ENCODE results near the gene PLEKHG4B.
A peak's percentile ranks its signal among the peaks of the same experiment; 100 is the strongest.

The PLEKHG4B gene

DNA sequence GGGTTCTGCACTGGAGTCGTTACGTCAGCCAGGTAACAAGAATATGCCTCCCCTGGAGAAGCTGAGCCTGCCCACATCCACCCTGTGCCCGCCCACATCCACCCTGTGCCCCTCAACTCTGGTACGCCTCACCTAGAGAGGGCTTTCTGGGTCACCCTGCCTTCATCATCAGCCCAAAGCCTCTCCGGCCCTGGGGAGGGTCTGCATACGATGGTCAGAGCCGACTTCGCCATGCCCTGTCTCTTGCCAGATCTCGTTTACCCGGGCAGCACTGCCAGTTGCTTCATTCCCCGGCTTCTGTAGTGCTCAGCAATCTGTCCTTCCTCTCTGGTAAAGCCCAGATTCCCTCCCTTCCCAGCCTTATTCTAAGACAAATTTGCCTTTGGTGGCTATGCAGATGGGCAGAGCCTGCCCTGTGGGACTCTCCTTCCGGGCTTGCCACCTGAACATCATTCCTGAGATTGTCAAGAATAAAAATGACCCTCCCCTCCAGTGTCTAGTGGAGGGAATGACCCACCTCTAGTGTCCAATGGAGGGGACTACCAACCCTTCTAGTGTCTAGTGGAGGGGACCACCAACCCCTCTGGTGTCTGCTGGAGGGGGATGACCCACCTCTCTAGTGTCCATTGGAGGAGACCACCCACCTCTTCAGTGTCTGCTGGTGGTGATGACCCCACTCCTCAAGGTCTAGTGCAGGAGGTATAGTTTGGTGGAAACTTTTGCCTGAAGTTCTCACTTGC, 3.4 kb downstream of the PLEKHG4B start:
- H3K4ac ChIP-seq (ENCODE audit: low read length): no peak overlapping the region
- H4K8ac ChIP-seq (ENCODE audit: low read depth, low read length): no peak overlapping the region
- no peak overlapping the region for H2BK120ac ChIP-seq (ENCODE audit: low read depth, low read length)
- H3K36me3 ChIP-seq (replicated peaks in 1 of 2; ENCODE audit: control insufficient read depth in 2 of 2, insufficient read depth in 2 of 2, low read length in 2 of 2): peaks cover 18 to 31% of the 10 kb centered on the region in 2 donors
- no peak overlapping the region for H3K27ac ChIP-seq (replicated peaks; ENCODE audit: low read length)
- no peak for DNase-seq (ENCODE audit: low spot score)
- H3K79me1 ChIP-seq (ENCODE audit: low read depth, low read length): peaks cover 13% of the 10 kb centered on the region
- H2BK12ac ChIP-seq (ENCODE audit: low read length): no peak overlapping the region
- no peak overlapping the region for H2BK15ac ChIP-seq (ENCODE audit: low read length)
- H3K9me3 ChIP-seq (replicated peaks in 1 of 2; ENCODE audit: control insufficient read depth in 2 of 2, insufficient read depth in 1 of 2, low read depth in 1 of 2, low read length in 2 of 2): peaks cover 7 to 17% of the 10 kb centered on the region in 2 donors
- H4K91ac ChIP-seq (ENCODE audit: low read depth, low read length, poor library complexity): no peak overlapping the region
- H3K18ac ChIP-seq (ENCODE audit: low read length): no peak overlapping the region
- no peak overlapping the region for H3K14ac ChIP-seq (ENCODE audit: low read length)
- peaks cover 14 to 21% of the 10 kb centered on the region in 2 donors for H3K4me1 ChIP-seq (ENCODE audit: control insufficient read depth in 2 of 2, insufficient read depth in 1 of 2, low read depth in 1 of 2, low read length in 2 of 2)
- H3K23ac ChIP-seq (ENCODE audit: low read depth, low read length, poor library complexity): no peak overlapping the region
- H2AK5ac ChIP-seq (ENCODE audit: low read depth, low read length): no peak overlapping the region
- WGBS, 2 donors (ENCODE audit: extremely low coverage in 2 of 2, insufficient read length in 2 of 2, insufficient replicate concordance in 1 of 2): no CpG with 5 or more reads among the region's 12 CpGs
- H3K4me3 ChIP-seq (ENCODE audit: low read length in 2 of 2): no peak overlapping the region
- no peak overlapping the region for H3K4me2 ChIP-seq (ENCODE audit: insufficient read depth, low read length, poor library complexity, severe bottlenecking)
- no peak overlapping the region for H3K9ac ChIP-seq (ENCODE audit: low read depth, low read length, poor library complexity)
- no peaks in the 10 kb centered on the region for H3K27me3 ChIP-seq (ENCODE audit: control insufficient read depth in 3 of 3, insufficient read depth in 3 of 3, low read depth in 1 of 3, low read length in 3 of 3)
- no peak overlapping the region for H2AFZ ChIP-seq (ENCODE audit: low read length)
- no peak overlapping the region for H2BK5ac ChIP-seq (ENCODE audit: low read length)

DNA sequence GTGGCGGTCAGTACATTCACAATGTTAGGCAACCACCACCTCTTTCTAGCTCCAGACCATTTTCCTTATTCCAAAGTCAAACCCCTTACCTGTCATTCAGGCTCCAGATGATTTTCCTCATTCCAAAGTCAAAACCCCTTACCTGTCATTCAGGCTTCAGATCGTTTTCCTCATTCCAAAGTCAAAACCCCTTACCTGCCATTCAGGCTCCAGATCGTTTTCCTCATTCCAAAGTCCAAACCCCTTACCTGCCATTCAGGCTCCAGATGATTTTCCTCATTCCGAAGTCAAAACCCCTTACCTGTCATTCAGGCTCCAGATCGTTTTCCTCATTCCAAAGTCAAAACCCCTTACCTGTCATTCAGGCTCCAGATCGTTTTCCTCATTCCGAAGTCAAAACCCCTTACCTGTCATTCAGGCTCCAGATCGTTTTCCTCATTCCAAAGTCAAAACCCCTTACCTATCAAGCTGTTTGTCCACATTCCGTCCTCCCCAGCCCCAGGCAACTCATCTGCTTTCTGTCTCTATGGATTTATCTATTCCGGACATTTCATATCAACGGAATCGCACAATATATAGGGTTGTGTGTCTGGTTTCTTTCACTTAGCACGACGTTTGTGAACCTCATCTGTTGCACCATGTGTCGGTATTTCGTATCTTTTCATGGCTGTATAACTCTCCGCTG, 5.2 kb downstream of the PLEKHG4B start:
- no peak overlapping the region for H2BK12ac ChIP-seq (ENCODE audit: low read length)
- peaks cover 18 to 31% of the 10 kb centered on the region in 2 donors for H3K36me3 ChIP-seq (replicated peaks in 1 of 2; ENCODE audit: control insufficient read depth in 2 of 2, insufficient read depth in 2 of 2, low read length in 2 of 2)
- no peak overlapping the region for H4K91ac ChIP-seq (ENCODE audit: low read depth, low read length, poor library complexity)
- no peak overlapping the region for H3K4ac ChIP-seq (ENCODE audit: low read length)
- no peak overlapping the region for H2BK15ac ChIP-seq (ENCODE audit: low read length)
- no CpG with 5 or more reads among the region's 17 CpGs for WGBS, 2 donors (ENCODE audit: extremely low coverage in 2 of 2, insufficient read length in 2 of 2, insufficient replicate concordance in 1 of 2)
- H3K14ac ChIP-seq (ENCODE audit: low read length): no peak overlapping the region
- H3K18ac ChIP-seq (ENCODE audit: low read length): no peak overlapping the region
- peaks cover 7 to 17% of the 10 kb centered on the region in 2 donors for H3K9me3 ChIP-seq (replicated peaks in 1 of 2; ENCODE audit: control insufficient read depth in 2 of 2, insufficient read depth in 1 of 2, low read depth in 1 of 2, low read length in 2 of 2)
- no peak overlapping the region for H2AFZ ChIP-seq (ENCODE audit: low read length)
- no peak overlapping the region for H3K27ac ChIP-seq (replicated peaks; ENCODE audit: low read length)
- H4K8ac ChIP-seq (ENCODE audit: low read depth, low read length): no peak overlapping the region
- H3K4me2 ChIP-seq (ENCODE audit: insufficient read depth, low read length, poor library complexity, severe bottlenecking): no peak overlapping the region
- H3K4me1 ChIP-seq (ENCODE audit: control insufficient read depth in 2 of 2, insufficient read depth in 1 of 2, low read depth in 1 of 2, low read length in 2 of 2): peaks cover 11 to 14% of the 10 kb centered on the region in 2 donors
- H3K4me3 ChIP-seq (ENCODE audit: low read length in 2 of 2): no peak overlapping the region
- peaks cover 13% of the 10 kb centered on the region for H3K79me1 ChIP-seq (ENCODE audit: low read depth, low read length)
- no peak overlapping the region for H2BK120ac ChIP-seq (ENCODE audit: low read depth, low read length)
- H3K27me3 ChIP-seq (ENCODE audit: control insufficient read depth in 3 of 3, insufficient read depth in 3 of 3, low read depth in 1 of 3, low read length in 3 of 3): no peaks in the 10 kb centered on the region
- DNase-seq (ENCODE audit: low spot score): no peak
- no peak overlapping the region for H3K9ac ChIP-seq (ENCODE audit: low read depth, low read length, poor library complexity)
- no peak overlapping the region for H2AK5ac ChIP-seq (ENCODE audit: low read depth, low read length)
- H2BK5ac ChIP-seq (ENCODE audit: low read length): no peak overlapping the region
- no peak overlapping the region for H3K23ac ChIP-seq (ENCODE audit: low read depth, low read length, poor library complexity)

DNA sequence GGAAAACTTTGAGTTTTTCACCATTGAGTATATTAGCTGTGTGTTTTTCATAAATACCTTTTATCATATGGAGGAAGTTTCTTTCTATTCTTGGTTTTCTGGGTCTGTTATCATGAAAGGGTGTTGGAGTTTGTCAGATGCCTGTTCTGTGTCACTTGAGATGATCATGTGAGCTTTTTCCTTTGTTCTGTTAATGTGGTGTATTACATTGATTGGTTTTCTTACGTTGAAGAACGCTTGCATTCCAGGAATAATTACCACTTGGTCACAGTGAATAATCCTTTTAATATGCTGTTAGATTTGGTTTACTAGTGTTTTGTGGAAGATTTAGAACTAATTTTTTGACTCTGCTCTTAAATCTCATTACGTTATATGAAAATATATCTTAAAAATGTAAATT, 7.8 kb downstream of the PLEKHG4B start:
- DNase-seq (ENCODE audit: low spot score): no peak
- Histone ChIP-seq H3K9me3 (replicated peaks in 1 of 2; ENCODE audit: control insufficient read depth in 2 of 2, insufficient read depth in 1 of 2, low read depth in 1 of 2, low read length in 2 of 2) (peaks cover 7 to 16% of the 10 kb centered on the region in 2 donors), H3K14ac (ENCODE audit: low read length) (no peak overlapping the region), H3K9ac (ENCODE audit: low read depth, low read length, poor library complexity) (no peak overlapping the region), H2BK12ac (ENCODE audit: low read length) (no peak overlapping the region), H3K27me3 (ENCODE audit: control insufficient read depth in 3 of 3, insufficient read depth in 3 of 3, low read depth in 1 of 3, low read length in 3 of 3) (no peaks in the 10 kb centered on the region), H3K23ac (ENCODE audit: low read depth, low read length, poor library complexity) (no peak overlapping the region), H2BK15ac (ENCODE audit: low read length) (no peak overlapping the region), H3K27ac (replicated peaks; ENCODE audit: low read length) (no peak overlapping the region), H2BK5ac (ENCODE audit: low read length) (no peak overlapping the region), H3K79me1 (ENCODE audit: low read depth, low read length) (peaks cover 6% of the 10 kb centered on the region), H3K36me3 (replicated peaks in 1 of 2; ENCODE audit: control insufficient read depth in 2 of 2, insufficient read depth in 2 of 2, low read length in 2 of 2) (peaks cover 12 to 28% of the 10 kb centered on the region in 2 donors), H2AK5ac (ENCODE audit: low read depth, low read length) (no peak overlapping the region), H4K8ac (ENCODE audit: low read depth, low read length) (no peak overlapping the region), H3K4me2 (ENCODE audit: insufficient read depth, low read length, poor library complexity, severe bottlenecking) (no peak overlapping the region), H3K18ac (ENCODE audit: low read length) (no peak overlapping the region), H4K91ac (ENCODE audit: low read depth, low read length, poor library complexity) (no peak overlapping the region), H3K4ac (ENCODE audit: low read length) (no peak overlapping the region), H3K4me1 (ENCODE audit: control insufficient read depth in 2 of 2, insufficient read depth in 1 of 2, low read depth in 1 of 2, low read length in 2 of 2) (peaks cover 5 to 13% of the 10 kb centered on the region in 2 donors), H2BK120ac (ENCODE audit: low read depth, low read length) (no peak overlapping the region), H2AFZ (ENCODE audit: low read length) (no peak overlapping the region), H3K4me3 (ENCODE audit: low read length in 2 of 2) (no peak overlapping the region)
- no CpG with 5 or more reads among the region's 3 CpGs for WGBS, 2 donors (ENCODE audit: extremely low coverage in 2 of 2, insufficient read length in 2 of 2, insufficient replicate concordance in 1 of 2)

DNA sequence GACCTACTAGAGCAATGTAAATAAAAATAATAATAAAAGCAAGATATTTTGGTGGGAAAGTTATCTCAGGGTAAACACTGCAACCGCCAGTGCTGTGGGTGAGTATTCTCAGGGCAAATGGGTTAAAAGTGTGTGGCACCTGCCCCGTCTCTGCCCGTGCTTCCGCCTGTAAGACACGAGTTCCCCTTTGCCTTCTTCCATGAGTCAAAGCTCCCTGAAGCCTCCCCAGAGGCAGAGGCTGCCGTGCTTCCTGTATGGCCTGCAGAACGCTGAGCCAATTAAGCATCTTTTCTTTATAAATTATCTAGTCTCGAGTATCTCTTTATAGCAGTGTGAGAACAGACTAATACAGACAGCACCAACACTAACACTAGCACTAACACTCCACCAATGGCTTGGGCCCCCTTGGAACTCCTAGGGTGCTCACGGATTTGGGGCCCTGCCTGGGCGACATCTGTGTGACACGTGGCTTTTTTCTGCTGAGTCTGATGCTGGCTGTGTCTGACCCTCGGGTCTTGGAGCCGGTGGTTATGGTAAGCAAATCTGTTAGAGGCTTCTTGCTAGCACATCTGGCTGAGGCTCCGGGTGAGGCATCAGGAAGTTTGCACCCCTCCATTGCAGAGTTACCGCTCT, 10.6 kb downstream of the PLEKHG4B start:
- Histone ChIP-seq H3K4me3 (ENCODE audit: low read length in 2 of 2) (no peak overlapping the region), H4K91ac (ENCODE audit: low read depth, low read length, poor library complexity) (no peak overlapping the region), H3K36me3 (replicated peaks in 1 of 2; ENCODE audit: control insufficient read depth in 2 of 2, insufficient read depth in 2 of 2, low read length in 2 of 2) (peaks cover 3 to 15% of the 10 kb centered on the region in 2 donors), H2AFZ (ENCODE audit: low read length) (no peak overlapping the region), H2BK12ac (ENCODE audit: low read length) (no peak overlapping the region), H3K9ac (ENCODE audit: low read depth, low read length, poor library complexity) (no peak overlapping the region), H2BK15ac (ENCODE audit: low read length) (no peak overlapping the region), H3K27ac (replicated peaks; ENCODE audit: low read length) (peak overlapping the region; percentile 22), H2BK120ac (ENCODE audit: low read depth, low read length) (no peak overlapping the region), H3K4me1 (ENCODE audit: control insufficient read depth in 2 of 2, insufficient read depth in 1 of 2, low read depth in 1 of 2, low read length in 2 of 2) (peaks cover 29 to 32% of the 10 kb centered on the region in 2 donors), H3K23ac (ENCODE audit: low read depth, low read length, poor library complexity) (no peak overlapping the region), H2BK5ac (ENCODE audit: low read length) (no peak overlapping the region), H3K27me3 (ENCODE audit: control insufficient read depth in 3 of 3, insufficient read depth in 3 of 3, low read depth in 1 of 3, low read length in 3 of 3) (no peaks in the 10 kb centered on the region), H2AK5ac (ENCODE audit: low read depth, low read length) (no peak overlapping the region), H3K14ac (ENCODE audit: low read length) (no peak overlapping the region), H4K8ac (ENCODE audit: low read depth, low read length) (no peak overlapping the region), H3K9me3 (replicated peaks in 1 of 2; ENCODE audit: control insufficient read depth in 2 of 2, insufficient read depth in 1 of 2, low read depth in 1 of 2, low read length in 2 of 2) (peaks cover 4 to 6% of the 10 kb centered on the region in 2 donors), H3K4me2 (ENCODE audit: insufficient read depth, low read length, poor library complexity, severe bottlenecking) (no peak overlapping the region), H3K18ac (ENCODE audit: low read length) (no peak overlapping the region), H3K79me1 (ENCODE audit: low read depth, low read length) (peaks cover 10% of the 10 kb centered on the region), H3K4ac (ENCODE audit: low read length) (no peak overlapping the region)
- no CpG with 5 or more reads among the region's 15 CpGs for WGBS, 2 donors (ENCODE audit: extremely low coverage in 2 of 2, insufficient read length in 2 of 2, insufficient replicate concordance in 1 of 2)
- no peak for DNase-seq (ENCODE audit: low spot score)

Data from neuronal stem cell (in vitro differentiated cells).